ENCODE results near the gene TMEM63A. TPM values are rescaled to one million over a fixed set of nuclear protein-coding genes. Genes with fewer than 3 reads are reported as not detected.

The TMEM63A gene
- total and polyA plus RNA-seq, 2 of the 13 experiments (the other 11 are each of a cell fraction or from before 2014, with no cell fraction given) = 23.9 to 53.3 TPM

DNA sequence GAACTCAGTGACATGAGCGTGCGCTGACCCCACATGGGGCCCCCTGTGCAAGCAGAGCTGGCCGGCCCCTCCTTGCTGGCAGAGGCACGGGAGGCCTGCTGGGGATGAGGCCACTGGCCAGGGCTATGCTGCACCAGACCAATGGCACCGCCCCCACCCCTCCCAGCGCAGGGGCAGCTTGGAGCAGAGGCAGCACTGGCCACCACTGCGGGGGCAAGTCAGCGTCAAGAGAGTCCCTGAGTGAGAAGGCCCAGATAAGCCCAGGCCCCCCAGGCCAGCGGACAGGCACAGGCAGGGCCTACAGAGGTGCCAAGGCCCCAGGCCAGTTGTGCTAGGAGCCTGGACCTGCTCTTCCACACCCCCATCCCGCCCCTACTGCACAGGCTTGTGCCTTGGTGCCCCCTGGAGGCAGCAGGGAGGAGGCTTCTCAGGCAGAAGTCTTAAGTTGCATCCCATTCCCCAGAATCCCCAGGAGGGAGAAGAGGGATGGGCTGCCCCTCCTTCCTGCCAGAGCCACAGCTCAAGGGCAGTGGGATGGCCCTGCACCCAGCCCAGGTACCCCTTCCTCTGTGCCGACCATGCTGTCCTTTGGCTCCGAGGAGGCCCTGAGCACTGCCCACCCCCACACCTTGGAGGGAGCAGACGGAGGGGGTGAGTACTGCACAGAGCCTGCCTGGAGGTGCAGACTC lies 36.5 kb downstream of the TMEM63A start (continued):
- TF ChIP-seq ZNF142 (CRISPR knock-in tag; IDR thresholded peaks at IDR 0.05) (no peak), RXRA (CRISPR knock-in tag; IDR thresholded peaks at IDR 0.05) (no peak), ZNF343 (CRISPR knock-in tag; IDR thresholded peaks at IDR 0.05) (no peak), PRPF4 (IDR thresholded peaks at IDR 0.05; ENCODE audit: low read depth, low read length, poor library complexity, severe bottlenecking) (no peak), ZSCAN9 (CRISPR knock-in tag; IDR thresholded peaks at IDR 0.05; ENCODE audit: borderline replicate concordance) (no peak), ZNF570 (CRISPR knock-in tag; IDR thresholded peaks at IDR 0.05; ENCODE audit: borderline replicate concordance) (no peak), ADNP (CRISPR knock-in tag; IDR thresholded peaks at IDR 0.05) (no peak), TBP (CRISPR knock-in tag; IDR thresholded peaks at IDR 0.05) (no peak), ZNF687 (CRISPR knock-in tag; IDR thresholded peaks at IDR 0.05) (peak; percentile 62), ZC3H4 (CRISPR knock-in tag; IDR thresholded peaks at IDR 0.05; ENCODE audit: borderline replicate concordance) (no peak), ZFP37 (CRISPR knock-in tag; IDR thresholded peaks at IDR 0.05; ENCODE audit: borderline replicate concordance) (no peak), XBP1 (CRISPR knock-in tag; IDR thresholded peaks at IDR 0.05) (no peak), THAP8 (CRISPR knock-in tag; IDR thresholded peaks at IDR 0.05; ENCODE audit: borderline replicate concordance) (no peak), ZMAT5 (CRISPR knock-in tag; IDR thresholded peaks at IDR 0.05; ENCODE audit: borderline replicate concordance, low read depth) (no peak), FOSL2 (CRISPR knock-in tag; IDR thresholded peaks at IDR 0.05) (no peak), SOX6 (IDR thresholded peaks at IDR 0.05) (no peak), SOX6 (CRISPR knock-in tag; IDR thresholded peaks at IDR 0.05) (peak; percentile 30; the same call in 1 of the 2 replicates)
- TF ChIP-seq, protein P1, sequence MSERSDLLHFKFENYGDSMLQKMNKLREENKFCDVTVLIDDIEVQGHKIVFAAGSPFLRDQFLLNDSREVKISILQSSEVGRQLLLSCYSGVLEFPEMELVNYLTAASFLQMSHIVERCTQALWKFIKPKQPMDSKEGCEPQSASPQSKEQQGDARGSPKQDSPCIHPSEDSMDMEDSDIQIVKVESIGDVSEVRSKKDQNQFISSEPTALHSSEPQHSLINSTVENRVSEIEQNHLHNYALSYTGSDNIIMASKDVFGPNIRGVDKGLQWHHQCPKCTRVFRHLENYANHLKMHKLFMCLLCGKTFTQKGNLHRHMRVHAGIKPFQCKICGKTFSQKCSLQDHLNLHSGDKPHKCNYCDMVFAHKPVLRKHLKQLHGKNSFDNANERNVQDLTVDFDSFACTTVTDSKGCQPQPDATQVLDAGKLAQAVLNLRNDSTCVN (CRISPR knock-in tag; IDR thresholded peaks at IDR 0.05; ENCODE audit: borderline replicate concordance) = no peak

Measured in HepG2 (cell line).